ENCODE measurements around the gene PDLIM5. TPM values are rescaled to one million over a fixed set of nuclear protein-coding genes. Genes with fewer than 3 reads are reported as not detected.

The PDLIM5 gene
- total RNA-seq, 4 donors from 2014 or later = 62.9 to 133 (median 110) TPM

GRCh38 chr4:94528792-94529451 is 77.2 kb downstream of the PDLIM5 start:
- in situ Hi-C loops (cut with MboI; ENCODE audit: low pct_ligation_motif_present in 1 of 4, low pct_unique_long_range_greater_than_20kb in 1 of 4, low sequenced_read_pairs in 3 of 4) = no loop called here
- DNase-seq = no peak
- TF ChIP-seq POLR2A (IDR thresholded peaks at IDR 0.05) = no peak
- no peak for TF ChIP-seq CTCF (IDR thresholded peaks at IDR 0.05)
- TF ChIP-seq POLR2AphosphoS5 (IDR thresholded peaks at IDR 0.05) = no peak
- no peak for TF ChIP-seq EP300 (IDR thresholded peaks at IDR 0.05; ENCODE audit: low read depth)
- no peak overlapping the region for H3K27ac ChIP-seq
- H3K4me3 ChIP-seq = no peak overlapping the region
- H3K36me3 ChIP-seq = no peaks in the 10 kb centered on the region
- H3K4me1 ChIP-seq = peaks cover 14 to 50% (median 19%) of the 10 kb centered on the region in 4 donors
- H3K27me3 ChIP-seq = no peaks in the 10 kb centered on the region
- no peaks in the 10 kb centered on the region for H3K9me3 ChIP-seq
- WGBS, 2 donors (ENCODE audit: low coverage in 1 of 2) = 87 to 89% methylated on average over 7 to 8 of the region's 8 CpGs
- intact Hi-C loops (cut with DNase I; ENCODE audit: low total_unique reads) = loop anchor here (1.0 kb wide), 1 partner anchor 22 kb away; no protein-coding TSS in a partner anchor

- Histone ChIP-seq H3K27me3 (no peaks in the 10 kb centered on the region), H3K4me3 (no peak overlapping the region), H3K4me1 (peaks cover 14 to 62% (median 29%) of the 10 kb centered on the region in 4 donors), H3K9me3 (no peaks in the 10 kb centered on the region), H3K36me3 (no peaks in the 10 kb centered on the region), H3K27ac (no peak overlapping the region)
- TF ChIP-seq CTCF (IDR thresholded peaks at IDR 0.05) = no peak
- no peak for TF ChIP-seq EP300 (IDR thresholded peaks at IDR 0.05; ENCODE audit: low read depth)
- no peak for TF ChIP-seq POLR2A (IDR thresholded peaks at IDR 0.05)
- no peak for TF ChIP-seq POLR2AphosphoS5 (IDR thresholded peaks at IDR 0.05)
- intact Hi-C loops (cut with DNase I; ENCODE audit: low total_unique reads) (no loop called here), in situ Hi-C loops (cut with MboI; ENCODE audit: low pct_ligation_motif_present in 1 of 4, low pct_unique_long_range_greater_than_20kb in 1 of 4, low sequenced_read_pairs in 3 of 4) (no loop called here)
- no peak for DNase-seq
Measured at GRCh38 chr4:94530073-94530472, 78.3 kb downstream of the PDLIM5 start.

GRCh38 chr4:94531991-94532789 is 80.4 kb downstream of the PDLIM5 start:
- peaks cover 23 to 61% (median 35%) of the 10 kb centered on the region in 4 donors for H3K4me1 ChIP-seq
- H3K27me3 ChIP-seq = no peaks in the 10 kb centered on the region
- no peaks in the 10 kb centered on the region for H3K9me3 ChIP-seq
- no peaks in the 10 kb centered on the region for H3K36me3 ChIP-seq
- 77 to 100% methylated on average over 3 to 9 of the region's 9 CpGs for WGBS, 2 donors (ENCODE audit: low coverage in 1 of 2)
- intact Hi-C loops (cut with DNase I; ENCODE audit: low total_unique reads) = no loop called here
- no peak overlapping the region for H3K4me3 ChIP-seq
- peak overlapping the region in 1 of 4 donors; percentile 6 for H3K27ac ChIP-seq
- TF ChIP-seq CTCF (IDR thresholded peaks at IDR 0.05) (no peak), POLR2A (IDR thresholded peaks at IDR 0.05) (no peak), POLR2AphosphoS5 (IDR thresholded peaks at IDR 0.05) (no peak), EP300 (IDR thresholded peaks at IDR 0.05; ENCODE audit: low read depth) (no peak)
- in situ Hi-C loops (cut with MboI; ENCODE audit: low pct_ligation_motif_present in 1 of 4, low pct_unique_long_range_greater_than_20kb in 1 of 4, low sequenced_read_pairs in 3 of 4) = no loop called here
- DNase-seq = peak; percentile 20

GRCh38 chr4:94533405-94534223 is 81.9 kb downstream of the PDLIM5 start:
- WGBS, 2 donors (ENCODE audit: low coverage in 1 of 2) = 31 to 35% methylated on average over 4 of the region's 4 CpGs
- DNase-seq = no peak
- H3K27ac ChIP-seq = peak overlapping the region in 2 of 4 donors; percentile 46 to 52

More at GRCh38 chr4:94533405-94534223, 81.9 kb downstream of the PDLIM5 start:
- no peak overlapping the region for H3K4me3 ChIP-seq
- intact Hi-C loops (cut with DNase I; ENCODE audit: low total_unique reads) = no loop called here
- no peak for TF ChIP-seq POLR2AphosphoS5 (IDR thresholded peaks at IDR 0.05)
- TF ChIP-seq CTCF (IDR thresholded peaks at IDR 0.05) = no peak
- TF ChIP-seq EP300 (IDR thresholded peaks at IDR 0.05; ENCODE audit: low read depth) = no peak
- no peak for TF ChIP-seq POLR2A (IDR thresholded peaks at IDR 0.05)
- no peaks in the 10 kb centered on the region for H3K27me3 ChIP-seq
- in situ Hi-C loops (cut with MboI; ENCODE audit: low pct_ligation_motif_present in 1 of 4, low pct_unique_long_range_greater_than_20kb in 1 of 4, low sequenced_read_pairs in 3 of 4) = no loop called here
- no peaks in the 10 kb centered on the region for H3K9me3 ChIP-seq
- H3K36me3 ChIP-seq = no peaks in the 10 kb centered on the region
- peaks cover 23 to 70% (median 35%) of the 10 kb centered on the region in 4 donors for H3K4me1 ChIP-seq

Data from transverse colon (tissue), 4 donors.